Naive thymus-derived CD8-positive, alpha-beta T cell (primary cell): ENCODE results near the gene IDI1. TPM values are rescaled to one million over a fixed set of nuclear protein-coding genes. Genes with fewer than 3 reads are reported as not detected.

Experiments
- polyA plus RNA-seq, 3 donors: library from polyadenylated mRNA; unstranded; fragments of 300-500 nt; fragmentation: Illumina TruSeq; gene quantifications; one replicate each; pipeline ENCODE4 v1.2.3, GENCODE V29; 2021
- total RNA-seq, 8 experiments: library from RNA in 2 of 8; stranded (reverse) in 2 of 8; gene quantifications; one replicate each; pipeline ENCODE4 v1.2.3 and lab custom pipeline; 2021 to 2026

The IDI1 gene
- total and polyA plus RNA-seq, 5 experiments from 2014 or later = 29.0 to 53.5 (median 33.9) TPM

Other genes starting within 250 kb of the IDI1 start
- 10 to 100 TPM; 88.2 to 94.8 TPM for gene LARP4B, start 117.4 kb downstream of the IDI1 start, total RNA-seq
- 10 to 100 TPM; 22.8 to 40.5 (median 28.1) TPM for gene LARP4B, start 117.4 kb downstream of the IDI1 start, polyA plus RNA-seq
- 10 to 100 TPM; 64.0 to 67.7 TPM for gene GTPBP4, start 60.7 kb downstream of the IDI1 start, total RNA-seq
- gene GTPBP4, start 60.7 kb downstream of the IDI1 start, polyA plus RNA-seq = 10 to 100 TPM; 22.7 to 29.8 (median 25.9) TPM
- gene IDI2, start 23.3 kb downstream of the IDI1 start, total RNA-seq = not detected
- not detected for gene IDI2, start 23.3 kb downstream of the IDI1 start, polyA plus RNA-seq
- 10 to 100 TPM; 46.8 to 49.4 TPM for gene WDR37, start 7.3 kb upstream of the IDI1 start, total RNA-seq
- gene WDR37, start 7.3 kb upstream of the IDI1 start, polyA plus RNA-seq = 10 to 100 TPM; 15.9 to 21.6 (median 18.0) TPM